Fibroblast of lung (primary cell): ENCODE measurements around the gene GOLGA7B. TPM values are rescaled to one million over a fixed set of nuclear protein-coding genes. Genes with fewer than 3 reads are reported as not detected.

Experiments
- DNase-seq, 2 donors: peaks; one replicate each; pipeline versions ENCODE4 v3.0.0 to v3.0.0-alpha.2; 2010; ENCODE audit warnings: low read depth in 2 of 2
- H2AFZ ChIP-seq: 2 replicates; pipeline ENCODE4 v1.5.1; 2012; ENCODE audit warnings: low read length, control low read depth, inconsistent platforms
- H3K27ac ChIP-seq: 2 replicates; pipeline ENCODE4 v1.5.1; 2011; ENCODE audit warnings: low read length, control low read depth; ENCODE audit not compliant: insufficient read depth
- H3K27me3 ChIP-seq: 2 replicates; pipeline ENCODE4 v1.5.1; 2011; ENCODE audit warnings: mild to moderate bottlenecking, low read length; ENCODE audit not compliant: control insufficient read depth, insufficient read depth
- H3K36me3 ChIP-seq: 2 replicates; pipeline ENCODE4 v1.5.1; 2011; ENCODE audit warnings: low read length; ENCODE audit not compliant: control insufficient read depth, insufficient read depth
- H3K4me1 ChIP-seq: 2 replicates; pipeline ENCODE4 v1.5.1; 2011; ENCODE audit warnings: low read length; ENCODE audit not compliant: control insufficient read depth, insufficient read depth; ENCODE audit errors: extremely low read depth
- H3K4me2 ChIP-seq: 2 replicates; pipeline ENCODE4 v1.5.1; 2011; ENCODE audit warnings: low read length, control low read depth; ENCODE audit not compliant: insufficient read depth; ENCODE audit errors: extremely low read depth
- H3K4me3 ChIP-seq, 4 experiments: fragments of 200-600 bp in 1 of 4; sonication (generic) in 1 of 4; replicated peaks in 1 of 4; 2 replicates each; pipeline ENCODE4 v1.5.1; 2011 to 2016; ENCODE audit warnings: low read length in 4 of 4, low read depth in 3 of 4, mild to moderate bottlenecking in 3 of 4, control low read depth in 2 of 4, inconsistent platforms in 1 of 4, mixed read lengths in 1 of 4; ENCODE audit not compliant: insufficient read depth in 1 of 4; ENCODE audit errors: control extremely low read depth in 1 of 4
- H3K79me2 ChIP-seq: 2 replicates; pipeline ENCODE4 v1.5.1; 2012; ENCODE audit warnings: mild to moderate bottlenecking, low read length, inconsistent platforms; ENCODE audit not compliant: control insufficient read depth, insufficient read depth
- H3K9ac ChIP-seq: 2 replicates; pipeline ENCODE4 v1.5.1; 2011; ENCODE audit warnings: mild to moderate bottlenecking, low read length, control low read depth; ENCODE audit not compliant: insufficient read depth
- H3K9me3 ChIP-seq: 2 replicates; pipeline ENCODE4 v1.5.1; 2012; ENCODE audit warnings: low read depth, low read length; ENCODE audit not compliant: control insufficient read depth, insufficient read depth
- H4K20me1 ChIP-seq: 2 replicates; pipeline ENCODE4 v1.5.1; 2011; ENCODE audit warnings: low read length; ENCODE audit not compliant: control insufficient read depth, insufficient read depth; ENCODE audit errors: extremely low read depth
- EZH2 ChIP-seq: IDR thresholded peaks from 2 replicates; pipeline ENCODE4 v1.5.1; 2012; ENCODE audit warnings: low read length, control low read depth, mild to moderate bottlenecking; ENCODE audit errors: missing control alignments
- polyA plus RNA-seq, 2 donors: library from polyadenylated mRNA; depleted of rRNA in 1 of 2; stranded (reverse) in 1 of 2; unstranded in 1 of 2; fragments of >200 nt; gene quantifications; 2 replicates each; pipeline ENCODE4 v1.2.1, GENCODE V29; 2011 to 2012; ENCODE audit warnings: missing spikeins in 1 of 2
- total RNA-seq: library from RNA; depleted of rRNA; stranded (reverse); fragments of >200 nt; gene quantifications from 2 replicates; pipeline ENCODE4 v1.2.1, GENCODE V29; 2014
- TF ChIP-seq, protein P1 (sequence below), 2 donors: IDR thresholded peaks in 1 of 2; conservative IDR thresholded peaks in 1 of 2; 1 replicate in 1 of 2; 2 replicates in 1 of 2; pipeline ENCODE4 v1.5.1; 2011 to 2012; ENCODE audit warnings: low read length in 2 of 2, control low read depth in 1 of 2, inconsistent platforms in 1 of 2, low read depth in 1 of 2, mild to moderate bottlenecking in 1 of 2

Gene GOLGA7B
- total and polyA plus RNA-seq, 2 donors (not counting 1 experiment from before 2014, with no cell fraction given) = under 0.01 TPM; not detected in 1

GRCh38 chr10:97883092-97883485 is 33.4 kb downstream of the GOLGA7B start:
- H3K9ac ChIP-seq = no peak overlapping the region
- H3K27ac ChIP-seq = no peak overlapping the region
- no peak for TF ChIP-seq EZH2
- TF ChIP-seq, protein P1, sequence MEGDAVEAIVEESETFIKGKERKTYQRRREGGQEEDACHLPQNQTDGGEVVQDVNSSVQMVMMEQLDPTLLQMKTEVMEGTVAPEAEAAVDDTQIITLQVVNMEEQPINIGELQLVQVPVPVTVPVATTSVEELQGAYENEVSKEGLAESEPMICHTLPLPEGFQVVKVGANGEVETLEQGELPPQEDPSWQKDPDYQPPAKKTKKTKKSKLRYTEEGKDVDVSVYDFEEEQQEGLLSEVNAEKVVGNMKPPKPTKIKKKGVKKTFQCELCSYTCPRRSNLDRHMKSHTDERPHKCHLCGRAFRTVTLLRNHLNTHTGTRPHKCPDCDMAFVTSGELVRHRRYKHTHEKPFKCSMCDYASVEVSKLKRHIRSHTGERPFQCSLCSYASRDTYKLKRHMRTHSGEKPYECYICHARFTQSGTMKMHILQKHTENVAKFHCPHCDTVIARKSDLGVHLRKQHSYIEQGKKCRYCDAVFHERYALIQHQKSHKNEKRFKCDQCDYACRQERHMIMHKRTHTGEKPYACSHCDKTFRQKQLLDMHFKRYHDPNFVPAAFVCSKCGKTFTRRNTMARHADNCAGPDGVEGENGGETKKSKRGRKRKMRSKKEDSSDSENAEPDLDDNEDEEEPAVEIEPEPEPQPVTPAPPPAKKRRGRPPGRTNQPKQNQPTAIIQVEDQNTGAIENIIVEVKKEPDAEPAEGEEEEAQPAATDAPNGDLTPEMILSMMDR (conservative IDR thresholded peaks at IDR 0.05 in 1 of 2, IDR thresholded peaks at IDR 0.05 in 1 of 2; ENCODE audit: low read depth in 1 of 2, low read length in 2 of 2) = no peak
- no peaks in the 10 kb centered on the region for H3K36me3 ChIP-seq
- H4K20me1 ChIP-seq = no peaks in the 10 kb centered on the region
- H3K9me3 ChIP-seq = no peaks in the 10 kb centered on the region
- no peak for DNase-seq
- no peaks in the 10 kb centered on the region for H3K4me1 ChIP-seq
- H3K4me3 ChIP-seq = no peak overlapping the region
- no peak overlapping the region for H3K4me2 ChIP-seq
- no peaks in the 10 kb centered on the region for H3K79me2 ChIP-seq
- H3K27me3 ChIP-seq = no peaks in the 10 kb centered on the region
- H2AFZ ChIP-seq = no peak overlapping the region

DNA sequence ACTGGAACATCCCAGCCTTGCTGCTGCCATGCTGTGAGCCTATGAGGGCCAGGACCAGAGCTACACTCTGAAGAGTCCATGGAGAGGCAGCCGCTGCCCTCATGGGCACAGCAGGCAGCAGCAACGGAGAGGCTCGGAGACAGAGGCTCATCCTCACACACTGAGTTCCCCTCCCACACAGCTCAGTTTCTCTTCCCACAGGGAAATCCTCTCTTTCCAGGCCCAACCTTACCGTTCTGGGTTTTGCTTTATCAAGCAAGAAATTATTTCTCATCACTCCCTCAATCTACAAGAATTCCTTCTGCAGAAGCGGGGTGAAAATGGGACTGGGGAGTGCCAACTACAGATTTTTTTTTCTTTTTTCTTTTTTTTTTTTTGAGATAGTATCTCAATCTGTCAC is 36.6 kb downstream of the GOLGA7B start:
- Histone ChIP-seq H3K4me3 (no peak overlapping the region), H3K27ac (no peak overlapping the region), H3K9me3 (no peaks in the 10 kb centered on the region), H3K9ac (no peak overlapping the region), H3K4me1 (peaks cover 4% of the 10 kb centered on the region), H3K79me2 (no peaks in the 10 kb centered on the region), H4K20me1 (no peaks in the 10 kb centered on the region), H3K36me3 (no peaks in the 10 kb centered on the region), H3K27me3 (no peaks in the 10 kb centered on the region), H3K4me2 (no peak overlapping the region), H2AFZ (no peak overlapping the region)
- TF ChIP-seq, protein P1 (conservative IDR thresholded peaks at IDR 0.05 in 1 of 2, IDR thresholded peaks at IDR 0.05 in 1 of 2; ENCODE audit: low read depth in 1 of 2, low read length in 2 of 2) = no peak
- no peak for TF ChIP-seq EZH2
- DNase-seq = no peak

- no peak overlapping the region for H3K9ac ChIP-seq
Measured at GRCh38 chr10:97887399-97887798, 37.8 kb downstream of the GOLGA7B start.

More at GRCh38 chr10:97887399-97887798, 37.8 kb downstream of the GOLGA7B start:
- Histone ChIP-seq H3K36me3 (no peaks in the 10 kb centered on the region), H4K20me1 (no peaks in the 10 kb centered on the region), H3K27ac (no peak overlapping the region), H3K79me2 (no peaks in the 10 kb centered on the region), H3K9me3 (no peaks in the 10 kb centered on the region), H3K27me3 (no peaks in the 10 kb centered on the region), H3K4me3 (no peak overlapping the region), H3K4me1 (peaks cover 4% of the 10 kb centered on the region), H3K4me2 (no peak overlapping the region), H2AFZ (no peak overlapping the region)
- no peak for TF ChIP-seq EZH2
- TF ChIP-seq, protein P1 (conservative IDR thresholded peaks at IDR 0.05 in 1 of 2, IDR thresholded peaks at IDR 0.05 in 1 of 2; ENCODE audit: low read depth in 1 of 2, low read length in 2 of 2) = no peak
- DNase-seq = no peak
